Kidney (tissue), 14 donors: ENCODE measurements around the gene ACSF3. TPM values are rescaled to one million over a fixed set of nuclear protein-coding genes. Genes with fewer than 3 reads are reported as not detected.
"Not testable (repeated sequence)": the region's sequence is repeated elsewhere in the genome, so short reads cannot be mapped to it uniquely, and the experiment has no call there.

Source experiments
- DNase-seq, 5 donors: peaks; one replicate each; pipeline ENCODE4 v3.0.0-alpha.2; 2013 to 2020
- FAIRE-seq: peaks from 2 replicates; lab custom pipeline; 2012; peaks lifted over from hg19 to GRCh38; lab: Jason Lieb, UNC
- H3K27ac ChIP-seq, 2 donors: one replicate each; pipeline ENCODE4 v1.7.0; 2013; ENCODE audit warnings: low read depth in 2 of 2, low read length in 2 of 2, inconsistent platforms in 1 of 2
- H3K27me3 ChIP-seq: one replicate; pipeline ENCODE4 v1.7.1; 2013; ENCODE audit warnings: low read length, inconsistent platforms; ENCODE audit not compliant: control insufficient read depth, insufficient read depth
- H3K36me3 ChIP-seq, 3 donors: one replicate each; pipeline versions ENCODE4 v1.7.0 to v1.7.1; 2013; ENCODE audit warnings: low read length in 3 of 3, control low read depth in 1 of 3, inconsistent platforms in 1 of 3; ENCODE audit not compliant: insufficient read depth in 3 of 3, control insufficient read depth in 2 of 3
- H3K4me1 ChIP-seq, 3 donors: one replicate each; pipeline versions ENCODE4 v1.7.0 to v1.7.1; 2013; ENCODE audit warnings: low read length in 3 of 3, inconsistent platforms in 1 of 3, low read depth in 1 of 3; ENCODE audit not compliant: control insufficient read depth in 2 of 3, insufficient read depth in 2 of 3
- H3K4me3 ChIP-seq, 3 donors: one replicate each; pipeline versions ENCODE4 v1.7.0 to v1.8.1; 2013; ENCODE audit warnings: low read length in 3 of 3, control low read depth in 1 of 3, inconsistent platforms in 1 of 3
- H3K9ac ChIP-seq, 3 donors: one replicate each; pipeline versions ENCODE4 v1.7.0 to v1.7.1; 2013; ENCODE audit warnings: low read length in 3 of 3, control low read depth in 1 of 3, inconsistent platforms in 1 of 3
- H3K9me3 ChIP-seq, 3 donors: one replicate each; pipeline versions ENCODE4 v1.7.0 to v1.7.1; 2013; ENCODE audit warnings: low read length in 3 of 3, control low read depth in 1 of 3, inconsistent platforms in 1 of 3; ENCODE audit not compliant: control insufficient read depth in 2 of 3, insufficient read depth in 1 of 3
- CTCF ChIP-seq: IDR thresholded peaks from 3 replicates; pipeline ENCODE4 v1.5.1; 2012; ENCODE audit warnings: mild to moderate bottlenecking, moderate library complexity, borderline replicate concordance; ENCODE audit not compliant: insufficient read depth; ENCODE audit errors: extremely low read depth
- intact Hi-C: fragments of 100-400 bp; cut with DNase I; formaldehyde crosslinking; loops from one replicate; pipeline ENCODE4 v1.11.1; 2022
- polyA plus RNA-seq: library from polyadenylated mRNA; stranded (reverse); fragments of 350-450 nt; fragmentation: Illumina TruSeq; extraction: RNeasy Lipid Tissue Mini Kit (QIAGEN cat#74804); gene quantifications from one replicate; pipeline ENCODE4 v1.2.3, GENCODE V29; 2014; ENCODE audit warnings: low read depth, low replicate concordance; ENCODE audit not compliant: insufficient read depth
- total RNA-seq: library from RNA; stranded (reverse); fragmentation: NEBNext Ultra II Directional; extraction: Animal tissue kit (Norgen Biotek cat#: 25700); gene quantifications from one replicate; pipeline ENCODE4 v1.2.1, GENCODE V29; 2021
- donor health status: control.
- donor health status: control.
- donor health status: control.
- donor health status: control.
- donor health status: control.
- donor health status: DM: yes; HTN: yes; CAD: no.
- donor health status: Normal renal cell carcinoma (clear cell type).

ACSF3 gene
- total and polyA plus RNA-seq, 2 donors from 2014 or later: 33.2 to 39.0 TPM

GRCh38 chr16:89071686-89072547, 21.7 kb upstream of the ACSF3 start:
- H3K4me1 ChIP-seq: no peaks in the 10 kb centered on the region
- H3K36me3 ChIP-seq: peaks cover 0 to 2% (median 0%) of the 10 kb centered on the region in 3 donors
- H3K9me3 ChIP-seq: peaks cover 0 to 3% (median 0%) of the 10 kb centered on the region in 3 donors
- no peak overlapping the region for H3K9ac ChIP-seq
- intact Hi-C loops: no loop called here
- no peak for TF ChIP-seq CTCF
- peaks cover 3% of the 10 kb centered on the region for H3K27me3 ChIP-seq
- DNase-seq (peak in 4 of 5 donors; percentile 81 to 87 (median 85)), FAIRE-seq (no peak)
- H3K27ac ChIP-seq: no peak overlapping the region
- no peak overlapping the region for H3K4me3 ChIP-seq

GRCh38 chr16:89072548-89073130, 21.0 kb upstream of the ACSF3 start:
- peaks cover 3% of the 10 kb centered on the region for H3K27me3 ChIP-seq
- no peak overlapping the region for H3K4me3 ChIP-seq
- H3K4me1 ChIP-seq: no peaks in the 10 kb centered on the region
- peaks cover 0 to 3% (median 0%) of the 10 kb centered on the region in 3 donors for H3K9me3 ChIP-seq
- TF ChIP-seq CTCF: no peak
- H3K27ac ChIP-seq: no peak overlapping the region
- peaks cover 0 to 2% (median 0%) of the 10 kb centered on the region in 3 donors for H3K36me3 ChIP-seq
- no peak for FAIRE-seq
- intact Hi-C loops: no loop called here
- no peak overlapping the region for H3K9ac ChIP-seq
- DNase-seq: no peak

GRCh38 chr16:89073346-89074071, 20.1 kb upstream of the ACSF3 start:
- Histone ChIP-seq H3K9me3 (peaks cover 0 to 3% (median 0%) of the 10 kb centered on the region in 3 donors), H3K9ac (no peak overlapping the region), H3K4me1 (no peaks in the 10 kb centered on the region), H3K36me3 (peaks cover 0 to 2% (median 0%) of the 10 kb centered on the region in 3 donors), H3K27ac (no peak overlapping the region), H3K27me3 (peaks cover 2% of the 10 kb centered on the region), H3K4me3 (no peak overlapping the region)
- TF ChIP-seq CTCF: no peak
- intact Hi-C loops: no loop called here
- no peak for FAIRE-seq
- no peak for DNase-seq

GRCh38 chr16:89074072-89074674, 19.5 kb upstream of the ACSF3 start:
- intact Hi-C loops, H3K27ac ChIP-seq, H3K9me3 ChIP-seq, DNase-seq, H3K27me3 ChIP-seq, H3K36me3 ChIP-seq, H3K9ac ChIP-seq, H3K4me1 ChIP-seq, H3K4me3 ChIP-seq, FAIRE-seq: not testable (repeated sequence)
